SK-N-SH (cell line): ENCODE data around the gene CREBRF. TPM values are rescaled to one million over a fixed set of nuclear protein-coding genes. Genes with fewer than 3 reads are reported as not detected.

Source experiments
- CTCF ChIA-PET: fragments of 300-600, 350-600 bp; formaldehyde crosslinking; extraction: SDS; loops from one replicate; lab custom pipeline; 2021; lab: Yijun Ruan, JAX
- POLR2A ChIA-PET: fragments of 350-600 bp; sonication (Branson Sonifier 250); formaldehyde crosslinking; extraction: SDS; loops from one replicate; lab custom pipeline; 2020; ENCODE audit warnings: antibody characterized with exemption, inconsistent platforms; lab: Yijun Ruan, JAX
- DNase-seq: peaks from one replicate; pipeline ENCODE4 v3.0.0; 2012
- H2AFZ ChIP-seq: fragments of 200-600 bp; sonication (generic); 2 replicates; pipeline ENCODE4 v1.8.1; 2016; ENCODE audit warnings: antibody characterized with exemption, mild to moderate bottlenecking, low read depth
- H3F3A ChIP-seq: fragments of 200-600 bp; sonication (generic); replicated peaks from 2 replicates; pipeline ENCODE3; 2016; ENCODE audit warnings: antibody characterized with exemption, mild to moderate bottlenecking; ENCODE audit not compliant: insufficient read depth
- H3K27ac ChIP-seq, 2 experiments: fragments of 200-500 bp in 1 of 2; fragments of 200-600 bp in 1 of 2; sonication (Bioruptor generic) in 1 of 2; sonication (generic), shearing (Covaris generic) in 1 of 2; 2 replicates each; pipeline versions ENCODE4 v1.5.1 to v1.6.1; 2014 to 2016; ENCODE audit warnings: low read depth in 2 of 2, inconsistent platforms in 1 of 2, low read length in 1 of 2, mild to moderate bottlenecking in 1 of 2, mixed read lengths in 1 of 2
- H3K27me3 ChIP-seq: fragments of 200-600 bp; sonication (generic), shearing (Covaris generic); 2 replicates; pipeline ENCODE4 v1.6.1; 2016; ENCODE audit warnings: mixed run types; ENCODE audit not compliant: insufficient read depth
- H3K36me3 ChIP-seq, 2 experiments: fragments of 200-500 bp in 1 of 2; fragments of 200-600 bp in 1 of 2; sonication (Bioruptor generic) in 1 of 2; sonication (generic) in 1 of 2; replicated peaks in 1 of 2; 2 replicates each; pipeline versions ENCODE3 to v1.5.1; 2014 to 2016; ENCODE audit warnings: low read length in 1 of 2, mild to moderate bottlenecking in 1 of 2; ENCODE audit not compliant: insufficient read depth in 2 of 2, control insufficient read depth in 1 of 2
- H3K4me1 ChIP-seq, 2 experiments: fragments of 200-500 bp in 1 of 2; fragments of 200-600 bp in 1 of 2; sonication (Bioruptor generic) in 1 of 2; sonication (generic), shearing (Covaris generic) in 1 of 2; 2 replicates each; pipeline versions ENCODE4 v1.5.1 to v1.6.1; 2014 to 2016; ENCODE audit warnings: low read depth in 1 of 2, low read length in 1 of 2, mixed run types in 1 of 2; ENCODE audit not compliant: insufficient read depth in 2 of 2, control insufficient read depth in 1 of 2
- H3K4me2 ChIP-seq: fragments of 200-600 bp; sonication (generic), shearing (Covaris generic); 2 replicates; pipeline ENCODE4 v1.6.1; 2017; ENCODE audit warnings: mixed run types
- H3K4me3 ChIP-seq, 2 experiments: fragments of 200-500 bp in 1 of 2; fragments of 200-600 bp in 1 of 2; sonication (Bioruptor generic) in 1 of 2; sonication (generic), shearing (Covaris generic) in 1 of 2; 2 replicates each; pipeline versions ENCODE4 v1.5.1 to v1.8.1; 2014 to 2016; ENCODE audit warnings: low read depth in 2 of 2, inconsistent platforms in 1 of 2, low read length in 1 of 2, mild to moderate bottlenecking in 1 of 2, mixed read lengths in 1 of 2, moderate library complexity in 1 of 2
- H3K79me2 ChIP-seq: fragments of 200-600 bp; sonication (generic); 2 replicates; pipeline ENCODE4 v1.8.1; 2017; ENCODE audit warnings: mild to moderate bottlenecking; ENCODE audit not compliant: insufficient read depth
- H3K9ac ChIP-seq: fragments of 200-600 bp; sonication (generic); 2 replicates; pipeline ENCODE4 v1.6.1; 2017; ENCODE audit warnings: mixed run types
- H3K9me2 ChIP-seq: fragments of 200-600 bp; sonication (generic); 2 replicates; pipeline ENCODE4 v1.6.1; 2017; ENCODE audit warnings: mixed run types
- H3K9me3 ChIP-seq: fragments of 200-600 bp; sonication (generic); 2 replicates; pipeline ENCODE4 v1.6.1; 2017; ENCODE audit warnings: mixed run types, mild to moderate bottlenecking, moderate library complexity
- H4K20me1 ChIP-seq: fragments of 200-600 bp; sonication (generic); 2 replicates; pipeline ENCODE4 v1.6.1; 2017; ENCODE audit warnings: mild to moderate bottlenecking, mixed run types; ENCODE audit not compliant: insufficient read depth
- CHD2 ChIP-seq: fragments of 150-350 bp; IDR thresholded peaks from 2 replicates; pipeline ENCODE4 v1.6.1; 2018; ENCODE audit warnings: low read length; ENCODE audit not compliant: partially characterized antibody
- ELF1 ChIP-seq: IDR thresholded peaks from 2 replicates; pipeline ENCODE4 v1.4.0; 2012
- EP300 ChIP-seq, 2 experiments: IDR thresholded peaks; 2 replicates each; pipeline versions ENCODE4 v1.4.0 to v1.6.1; 2012; ENCODE audit warnings: borderline replicate concordance in 1 of 2, low read depth in 1 of 2, low read length in 1 of 2
- EZH2phosphoT487 ChIP-seq: fragments of 200-600 bp; sonication (generic); IDR thresholded peaks from 2 replicates; pipeline ENCODE4 v1.6.1; 2017; ENCODE audit warnings: low read depth, mixed run types, mild to moderate bottlenecking, antibody characterized with exemption, moderate library complexity, borderline replicate concordance
- FOXM1 ChIP-seq: IDR thresholded peaks from 2 replicates; pipeline ENCODE4 v1.4.0; 2012; ENCODE audit warnings: low read depth, mild to moderate bottlenecking
- JUND ChIP-seq: IDR thresholded peaks from 2 replicates; pipeline ENCODE4 v1.4.0; 2012
- MEF2A ChIP-seq: IDR thresholded peaks from 2 replicates; pipeline ENCODE4 v1.4.0; 2012; ENCODE audit warnings: low read depth, borderline replicate concordance
- MXI1 ChIP-seq: IDR thresholded peaks from 2 replicates; pipeline ENCODE4 v1.6.1; 2012; ENCODE audit warnings: mild to moderate bottlenecking, low read depth, low read length, improper control_type of control experiment
- POLR2AphosphoS5 ChIP-seq: IDR thresholded peaks from 2 replicates; pipeline ENCODE4 v1.6.1; 2012; ENCODE audit warnings: low read depth, low read length
- RXRA ChIP-seq: IDR thresholded peaks from 2 replicates; pipeline ENCODE4 v1.4.0; 2012; ENCODE audit warnings: low read depth, mild to moderate bottlenecking, borderline replicate concordance
- SIN3A ChIP-seq: IDR thresholded peaks from 2 replicates; pipeline ENCODE4 v1.6.1; 2012; ENCODE audit warnings: low read depth, mild to moderate bottlenecking, low read length, moderate library complexity, borderline replicate concordance
- SMC3 ChIP-seq: IDR thresholded peaks from 2 replicates; pipeline ENCODE4 v1.6.1; 2012; ENCODE audit warnings: low read depth, low read length, improper control_type of control experiment
- TCF12 ChIP-seq: IDR thresholded peaks from 2 replicates; pipeline ENCODE4 v1.4.0; 2012
- TEAD4 ChIP-seq: IDR thresholded peaks from 2 replicates; pipeline ENCODE4 v1.4.0; 2012; ENCODE audit warnings: mild to moderate bottlenecking, borderline replicate concordance; ENCODE audit not compliant: insufficient read depth
- YY1 ChIP-seq: IDR thresholded peaks from 2 replicates; pipeline ENCODE4 v1.4.0; 2012; ENCODE audit warnings: low read depth, mild to moderate bottlenecking
- WGBS: methylation state at CpG from one replicate; pipeline ENCODE4 v1.1.6; 2017; ENCODE audit warnings: low lambda C conversion rate; 5-methylcytosine and 5-hydroxymethylcytosine counted together
- polyA plus RNA-seq, 3 experiments: library from polyadenylated mRNA; depleted of rRNA; stranded (reverse); fragments of >200 nt; gene quantifications; 2 replicates each; pipeline ENCODE4 v1.2.3, GENCODE V29; 2012
- TF ChIP-seq, protein P1 (sequence below): IDR thresholded peaks from 2 replicates; pipeline ENCODE4 v1.4.0; 2012; ENCODE audit warnings: low read depth
- TF ChIP-seq, protein P2 (sequence below): IDR thresholded peaks from 2 replicates; pipeline ENCODE4 v1.6.1; 2012; ENCODE audit warnings: mild to moderate bottlenecking, low read depth, low read length, moderate library complexity
- TF ChIP-seq, protein P3 (sequence below): IDR thresholded peaks from 2 replicates; pipeline ENCODE4 v1.4.0; 2012; ENCODE audit warnings: low read depth, borderline replicate concordance
- TF ChIP-seq, protein P4 (sequence below): fragments of 150-350 bp; IDR thresholded peaks from 2 replicates; pipeline ENCODE4 v1.6.1; 2016; ENCODE audit warnings: mild to moderate bottlenecking, low read depth, low read length
- TF ChIP-seq, protein P5 (sequence below): fragments of 150-350 bp; IDR thresholded peaks from 2 replicates; pipeline ENCODE4 v1.6.1; 2017; ENCODE audit warnings: antibody characterized with exemption, low read length, low read depth, borderline replicate concordance

The CREBRF gene
- polyA plus RNA-seq, 1 of the 3 experiments (the other 2 are of a cell fraction) = 2.4 TPM

DNA sequence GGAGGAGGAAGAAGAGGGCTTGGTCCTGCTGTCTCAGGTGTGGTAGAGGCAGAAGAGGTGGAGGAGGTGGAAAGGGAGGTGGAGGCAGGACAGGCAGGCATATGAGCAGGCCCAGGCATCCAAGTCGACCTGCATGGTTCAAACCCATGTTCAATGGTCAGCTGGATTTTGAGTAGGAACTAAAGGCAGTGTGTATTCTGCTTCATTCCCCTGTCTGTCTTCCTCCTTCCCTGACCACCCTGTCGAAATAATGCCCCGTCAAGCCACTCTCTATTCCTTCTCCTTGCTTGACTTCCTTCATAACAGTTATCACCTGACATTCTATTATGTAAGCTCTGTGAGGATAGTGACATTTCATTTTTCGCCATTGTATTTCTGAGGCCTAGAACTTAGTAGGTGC is 37.8 kb upstream of the CREBRF start:
- CTCF ChIA-PET = no interaction called here

More for the DNA sequence above, 37.8 kb upstream of the CREBRF start:
- H3K9me3 ChIP-seq = no peaks in the 10 kb centered on the region
- H3K9ac ChIP-seq = no peak overlapping the region
- no peak overlapping the region for H3K4me3 ChIP-seq
- no peak for DNase-seq
- H3K27ac ChIP-seq = no peak overlapping the region
- H3K79me2 ChIP-seq = peaks cover 89% of the 10 kb centered on the region
- H4K20me1 ChIP-seq = peaks cover 38% of the 10 kb centered on the region
- H3K4me2 ChIP-seq = no peak overlapping the region
- H3K36me3 ChIP-seq = peaks cover 0 to 33% of the 10 kb centered on the region in 2 experiments
- H3K27me3 ChIP-seq = no peaks in the 10 kb centered on the region
- WGBS = 95% methylated on average over 4 of the region's 4 CpGs
- H3K4me1 ChIP-seq = peaks cover 2 to 6% of the 10 kb centered on the region in 2 experiments; a peak in 2 of 4 replicates
- TF ChIP-seq EZH2phosphoT487 (no peak), RXRA (no peak), MXI1 (no peak), FOXM1 (no peak), SIN3A (no peak), JUND (no peak), SMC3 (no peak), TEAD4 (no peak), MEF2A (no peak), POLR2AphosphoS5 (no peak), ELF1 (no peak), EP300 (IDR thresholded peaks at IDR 0.05; ENCODE audit: borderline replicate concordance in 1 of 2, low read depth in 1 of 2, low read length in 1 of 2) (no peak), TCF12 (no peak), CHD2 (no peak), YY1 (no peak)
- TF ChIP-seq, protein P1, sequence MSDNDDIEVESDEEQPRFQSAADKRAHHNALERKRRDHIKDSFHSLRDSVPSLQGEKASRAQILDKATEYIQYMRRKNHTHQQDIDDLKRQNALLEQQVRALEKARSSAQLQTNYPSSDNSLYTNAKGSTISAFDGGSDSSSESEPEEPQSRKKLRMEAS = no peak
- TF ChIP-seq, protein P2, sequence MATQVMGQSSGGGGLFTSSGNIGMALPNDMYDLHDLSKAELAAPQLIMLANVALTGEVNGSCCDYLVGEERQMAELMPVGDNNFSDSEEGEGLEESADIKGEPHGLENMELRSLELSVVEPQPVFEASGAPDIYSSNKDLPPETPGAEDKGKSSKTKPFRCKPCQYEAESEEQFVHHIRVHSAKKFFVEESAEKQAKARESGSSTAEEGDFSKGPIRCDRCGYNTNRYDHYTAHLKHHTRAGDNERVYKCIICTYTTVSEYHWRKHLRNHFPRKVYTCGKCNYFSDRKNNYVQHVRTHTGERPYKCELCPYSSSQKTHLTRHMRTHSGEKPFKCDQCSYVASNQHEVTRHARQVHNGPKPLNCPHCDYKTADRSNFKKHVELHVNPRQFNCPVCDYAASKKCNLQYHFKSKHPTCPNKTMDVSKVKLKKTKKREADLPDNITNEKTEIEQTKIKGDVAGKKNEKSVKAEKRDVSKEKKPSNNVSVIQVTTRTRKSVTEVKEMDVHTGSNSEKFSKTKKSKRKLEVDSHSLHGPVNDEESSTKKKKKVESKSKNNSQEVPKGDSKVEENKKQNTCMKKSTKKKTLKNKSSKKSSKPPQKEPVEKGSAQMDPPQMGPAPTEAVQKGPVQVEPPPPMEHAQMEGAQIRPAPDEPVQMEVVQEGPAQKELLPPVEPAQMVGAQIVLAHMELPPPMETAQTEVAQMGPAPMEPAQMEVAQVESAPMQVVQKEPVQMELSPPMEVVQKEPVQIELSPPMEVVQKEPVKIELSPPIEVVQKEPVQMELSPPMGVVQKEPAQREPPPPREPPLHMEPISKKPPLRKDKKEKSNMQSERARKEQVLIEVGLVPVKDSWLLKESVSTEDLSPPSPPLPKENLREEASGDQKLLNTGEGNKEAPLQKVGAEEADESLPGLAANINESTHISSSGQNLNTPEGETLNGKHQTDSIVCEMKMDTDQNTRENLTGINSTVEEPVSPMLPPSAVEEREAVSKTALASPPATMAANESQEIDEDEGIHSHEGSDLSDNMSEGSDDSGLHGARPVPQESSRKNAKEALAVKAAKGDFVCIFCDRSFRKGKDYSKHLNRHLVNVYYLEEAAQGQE = no peak
- TF ChIP-seq, protein P3, sequence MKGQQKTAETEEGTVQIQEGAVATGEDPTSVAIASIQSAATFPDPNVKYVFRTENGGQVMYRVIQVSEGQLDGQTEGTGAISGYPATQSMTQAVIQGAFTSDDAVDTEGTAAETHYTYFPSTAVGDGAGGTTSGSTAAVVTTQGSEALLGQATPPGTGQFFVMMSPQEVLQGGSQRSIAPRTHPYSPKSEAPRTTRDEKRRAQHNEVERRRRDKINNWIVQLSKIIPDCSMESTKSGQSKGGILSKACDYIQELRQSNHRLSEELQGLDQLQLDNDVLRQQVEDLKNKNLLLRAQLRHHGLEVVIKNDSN = no peak
- TF ChIP-seq, protein P4, sequence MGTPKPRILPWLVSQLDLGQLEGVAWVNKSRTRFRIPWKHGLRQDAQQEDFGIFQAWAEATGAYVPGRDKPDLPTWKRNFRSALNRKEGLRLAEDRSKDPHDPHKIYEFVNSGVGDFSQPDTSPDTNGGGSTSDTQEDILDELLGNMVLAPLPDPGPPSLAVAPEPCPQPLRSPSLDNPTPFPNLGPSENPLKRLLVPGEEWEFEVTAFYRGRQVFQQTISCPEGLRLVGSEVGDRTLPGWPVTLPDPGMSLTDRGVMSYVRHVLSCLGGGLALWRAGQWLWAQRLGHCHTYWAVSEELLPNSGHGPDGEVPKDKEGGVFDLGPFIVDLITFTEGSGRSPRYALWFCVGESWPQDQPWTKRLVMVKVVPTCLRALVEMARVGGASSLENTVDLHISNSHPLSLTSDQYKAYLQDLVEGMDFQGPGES = no peak
- TF ChIP-seq, protein P5, sequence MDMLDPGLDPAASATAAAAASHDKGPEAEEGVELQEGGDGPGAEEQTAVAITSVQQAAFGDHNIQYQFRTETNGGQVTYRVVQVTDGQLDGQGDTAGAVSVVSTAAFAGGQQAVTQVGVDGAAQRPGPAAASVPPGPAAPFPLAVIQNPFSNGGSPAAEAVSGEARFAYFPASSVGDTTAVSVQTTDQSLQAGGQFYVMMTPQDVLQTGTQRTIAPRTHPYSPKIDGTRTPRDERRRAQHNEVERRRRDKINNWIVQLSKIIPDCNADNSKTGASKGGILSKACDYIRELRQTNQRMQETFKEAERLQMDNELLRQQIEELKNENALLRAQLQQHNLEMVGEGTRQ = no peak
- no peak overlapping the region for H2AFZ ChIP-seq
- H3K9me2 ChIP-seq = no peaks in the 10 kb centered on the region
- POLR2A ChIA-PET = no interaction called here
- no peaks in the 10 kb centered on the region for H3F3A ChIP-seq
